Activated naive CD4-positive, alpha-beta T cell treated with anti-CD3 and anti-CD28 coated beads, Interleukin-2, amount 50 U/mL, for 24 hours (primary cell): ENCODE data around the gene IL17C.

Source experiments
- H3K27ac Mint-ChIP-seq: one replicate; pipeline ENCODE4 v1.8.0; 2021; ENCODE audit warnings: mild to moderate bottlenecking, mixed read lengths
- H3K27me3 Mint-ChIP-seq: one replicate; pipeline ENCODE4 v1.8.0; 2021; ENCODE audit warnings: mixed read lengths
- H3K36me3 Mint-ChIP-seq: one replicate; pipeline ENCODE4 v1.8.0; 2021; ENCODE audit warnings: mixed read lengths
- H3K4me1 Mint-ChIP-seq: one replicate; pipeline ENCODE4 v1.8.0; 2021; ENCODE audit warnings: mixed read lengths
- H3K4me3 Mint-ChIP-seq: one replicate; pipeline ENCODE4 v1.8.0; 2021; ENCODE audit warnings: mild to moderate bottlenecking, mixed read lengths
- H3K9me3 Mint-ChIP-seq: one replicate; pipeline ENCODE4 v1.8.0; 2021; ENCODE audit warnings: mixed read lengths

The IL17C gene, protein sequence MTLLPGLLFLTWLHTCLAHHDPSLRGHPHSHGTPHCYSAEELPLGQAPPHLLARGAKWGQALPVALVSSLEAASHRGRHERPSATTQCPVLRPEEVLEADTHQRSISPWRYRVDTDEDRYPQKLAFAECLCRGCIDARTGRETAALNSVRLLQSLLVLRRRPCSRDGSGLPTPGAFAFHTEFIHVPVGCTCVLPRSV

DNA sequence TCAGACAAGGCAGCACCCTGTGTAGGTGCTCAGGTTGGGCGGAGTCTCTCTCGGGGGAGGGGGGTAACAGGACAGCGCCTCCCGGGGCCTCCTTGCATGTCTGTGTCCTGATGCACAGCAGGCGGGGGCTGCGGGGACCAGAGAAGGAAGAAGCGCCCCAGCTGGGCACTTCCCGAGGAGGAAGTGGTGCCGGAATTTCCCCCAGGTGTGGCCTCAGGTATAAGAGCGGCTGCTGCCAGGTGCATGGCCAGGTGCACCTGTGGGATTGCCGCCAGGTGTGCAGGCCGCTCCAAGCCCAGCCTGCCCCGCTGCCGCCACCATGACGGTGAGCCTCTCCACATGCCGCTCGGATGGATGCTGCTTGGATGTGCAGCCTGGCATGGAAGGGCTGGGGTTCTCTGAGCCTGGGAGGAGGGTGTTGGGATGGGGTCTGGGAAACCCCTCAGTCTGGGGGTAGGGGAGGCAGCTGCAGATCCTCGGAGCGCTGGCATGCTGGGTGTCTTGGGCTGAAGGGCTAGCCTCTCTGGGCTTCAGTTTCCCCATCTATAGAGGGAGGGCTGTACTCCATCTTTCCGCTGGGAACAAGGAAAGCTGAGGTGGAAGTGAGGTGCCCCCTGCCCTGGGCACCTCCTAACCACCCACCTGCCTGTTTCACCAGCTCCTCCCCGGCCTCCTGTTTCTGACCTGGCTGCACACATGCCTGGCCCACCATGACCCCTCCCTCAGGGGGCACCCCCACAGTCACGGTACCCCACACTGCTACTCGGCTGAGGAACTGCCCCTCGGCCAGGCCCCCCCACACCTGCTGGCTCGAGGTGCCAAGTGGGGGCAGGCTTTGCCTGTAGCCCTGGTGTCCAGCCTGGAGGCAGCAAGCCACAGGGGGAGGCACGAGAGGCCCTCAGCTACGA is at the start of gene IL17C:
Gene IL17C (plus strand): TSS at position 250 of the 908 bp plus-strand sequence. CDS start 70 bp downstream, at position 320.
- no peak within 1 kb of the TSS for H3K4me3 Mint-ChIP-seq
- H3K27ac Mint-ChIP-seq, result no peak within 1 kb of the TSS
- H3K4me1 Mint-ChIP-seq, result peaks cover 38% of the 10 kb centered on the region
- H3K9me3 Mint-ChIP-seq, result no peaks in the 10 kb centered on the region
- H3K27me3 Mint-ChIP-seq, result peaks cover 3% of the 10 kb centered on the region
- H3K36me3 Mint-ChIP-seq, result no peaks in the 10 kb centered on the region

GRCh38 chr16:88588754-88589153 is 49.6 kb upstream of the IL17C start:
- Mint-ChIP-seq H3K9me3 (no peaks in the 10 kb centered on the region), H3K4me3 (no peak overlapping the region), H3K36me3 (peaks cover 18% of the 10 kb centered on the region)

DNA sequence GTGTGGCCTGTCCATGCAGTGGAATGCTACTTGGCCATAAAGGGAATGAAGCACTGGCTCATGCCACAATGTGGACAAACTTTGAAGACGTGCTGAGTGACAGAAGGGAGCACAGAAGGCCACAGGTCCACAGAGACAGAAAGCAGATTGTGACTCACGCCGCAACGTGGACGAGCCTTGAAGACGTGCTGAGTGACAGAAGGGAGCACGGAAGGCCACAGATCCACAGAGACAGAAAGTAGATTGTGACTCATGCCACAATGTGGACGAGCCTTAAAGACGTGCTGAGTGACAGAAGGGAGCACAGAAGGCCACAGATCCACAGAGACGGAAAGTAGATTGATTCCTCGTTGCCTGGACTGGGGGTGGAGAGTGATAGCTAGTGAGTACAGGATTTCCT is 48.9 kb upstream of the IL17C start:
- peaks cover 39% of the 10 kb centered on the region for H3K4me1 Mint-ChIP-seq
- peaks cover 18% of the 10 kb centered on the region for H3K36me3 Mint-ChIP-seq
- H3K4me3 Mint-ChIP-seq, result no peak overlapping the region
- H3K9me3 Mint-ChIP-seq, result no peaks in the 10 kb centered on the region
- no peaks in the 10 kb centered on the region for H3K27me3 Mint-ChIP-seq
- H3K27ac Mint-ChIP-seq, result no peak overlapping the region

More at GRCh38 chr16:88588754-88589153, 49.6 kb upstream of the IL17C start:
- Mint-ChIP-seq H3K27me3 (no peaks in the 10 kb centered on the region), H3K27ac (no peak overlapping the region), H3K4me1 (peaks cover 37% of the 10 kb centered on the region)

- Mint-ChIP-seq H3K4me1 (peaks cover 31% of the 10 kb centered on the region), H3K27ac (no peak overlapping the region), H3K27me3 (no peaks in the 10 kb centered on the region), H3K9me3 (no peaks in the 10 kb centered on the region), H3K4me3 (no peak overlapping the region), H3K36me3 (peaks cover 16% of the 10 kb centered on the region)
These were observed 46.8 kb upstream of the IL17C start for GRCh38 chr16:88591577-88592021.

GRCh38 chr16:88593061-88593460 is 45.3 kb upstream of the IL17C start:
- Mint-ChIP-seq H3K4me1 (peaks cover 31% of the 10 kb centered on the region), H3K27ac (no peak overlapping the region), H3K4me3 (no peak overlapping the region), H3K9me3 (no peaks in the 10 kb centered on the region), H3K36me3 (peaks cover 13% of the 10 kb centered on the region), H3K27me3 (no peaks in the 10 kb centered on the region)

DNA sequence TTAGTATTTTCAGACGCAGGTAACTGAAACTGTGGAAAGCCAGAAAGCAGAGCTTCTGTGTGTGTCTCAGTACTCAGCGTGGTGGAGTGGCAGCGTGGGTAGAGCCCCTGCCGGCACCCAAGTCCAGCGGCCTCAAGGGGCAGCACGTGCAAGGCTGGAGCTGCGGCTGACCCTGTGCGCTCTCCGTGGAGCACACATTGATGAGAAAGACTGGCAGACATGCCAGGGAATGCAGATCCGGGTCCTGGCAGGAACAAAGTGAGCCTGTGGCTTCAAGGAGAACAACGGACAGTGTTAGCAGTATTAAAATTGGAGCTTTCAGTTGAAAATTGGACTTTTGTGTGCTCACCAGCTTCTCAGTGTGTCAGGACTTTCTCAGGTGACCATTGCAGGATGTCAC is 44.9 kb upstream of the IL17C start:
- Mint-ChIP-seq H3K27me3 (no peaks in the 10 kb centered on the region), H3K9me3 (no peaks in the 10 kb centered on the region), H3K4me1 (peaks cover 31% of the 10 kb centered on the region), H3K4me3 (no peak overlapping the region), H3K36me3 (peaks cover 13% of the 10 kb centered on the region), H3K27ac (no peak overlapping the region)

- H3K36me3 Mint-ChIP-seq, result peaks cover 13% of the 10 kb centered on the region
- H3K27me3 Mint-ChIP-seq, result no peaks in the 10 kb centered on the region
- H3K4me3 Mint-ChIP-seq, result no peak overlapping the region
- H3K9me3 Mint-ChIP-seq, result no peaks in the 10 kb centered on the region
- H3K4me1 Mint-ChIP-seq, result peaks cover 31% of the 10 kb centered on the region
- H3K27ac Mint-ChIP-seq, result no peak overlapping the region
These were observed 44.5 kb upstream of the IL17C start for GRCh38 chr16:88593910-88594309.

DNA sequence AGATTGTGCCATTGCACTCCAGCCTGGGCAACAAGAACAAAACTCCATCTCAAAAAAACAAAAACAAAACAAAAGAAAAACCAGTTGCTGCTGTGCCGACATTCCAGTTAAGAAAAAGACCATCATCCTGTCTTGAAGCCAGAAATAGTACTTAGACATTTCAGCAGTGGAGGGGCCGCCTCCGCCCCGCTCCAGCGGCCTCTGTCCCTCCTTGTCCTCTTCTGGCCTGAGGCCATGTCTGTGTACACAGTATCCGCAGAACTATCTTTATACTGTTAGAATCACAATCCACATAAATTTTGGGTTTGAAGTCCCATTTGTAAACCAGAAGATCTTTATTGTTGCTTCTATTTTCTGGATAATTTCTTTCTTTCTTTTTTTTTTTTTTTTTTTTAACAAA is 43.3 kb upstream of the IL17C start:
- H3K27me3 Mint-ChIP-seq, result no peaks in the 10 kb centered on the region
- no peak overlapping the region for H3K4me3 Mint-ChIP-seq
- H3K27ac Mint-ChIP-seq, result no peak overlapping the region
- H3K4me1 Mint-ChIP-seq, result peaks cover 23% of the 10 kb centered on the region
- H3K9me3 Mint-ChIP-seq, result no peaks in the 10 kb centered on the region
- H3K36me3 Mint-ChIP-seq, result peaks cover 13% of the 10 kb centered on the region

DNA sequence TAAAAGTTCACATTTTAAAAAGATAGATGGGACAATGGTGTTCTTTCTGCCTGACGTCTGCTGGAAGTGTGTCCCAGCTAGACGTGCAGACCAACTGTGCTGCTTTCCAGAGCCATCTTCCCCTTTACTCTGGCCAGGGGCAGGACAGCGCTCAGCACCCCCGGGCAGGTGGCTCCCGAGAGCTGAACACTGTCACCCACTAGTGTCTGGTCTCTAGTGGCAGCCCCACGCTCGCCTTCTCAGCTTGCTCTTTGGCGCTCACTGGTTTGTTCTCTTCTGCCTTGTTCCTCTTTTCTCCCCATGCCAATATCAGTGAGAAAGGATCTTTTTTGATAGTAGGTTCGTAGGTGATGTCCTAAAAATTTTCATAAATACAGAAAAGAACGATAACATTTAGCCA is 42.5 kb upstream of the IL17C start:
- H3K27me3 Mint-ChIP-seq, result no peaks in the 10 kb centered on the region
- no peak overlapping the region for H3K4me3 Mint-ChIP-seq
- no peaks in the 10 kb centered on the region for H3K9me3 Mint-ChIP-seq
- H3K27ac Mint-ChIP-seq, result no peak overlapping the region
- peaks cover 13% of the 10 kb centered on the region for H3K36me3 Mint-ChIP-seq
- H3K4me1 Mint-ChIP-seq, result peaks cover 23% of the 10 kb centered on the region

DNA sequence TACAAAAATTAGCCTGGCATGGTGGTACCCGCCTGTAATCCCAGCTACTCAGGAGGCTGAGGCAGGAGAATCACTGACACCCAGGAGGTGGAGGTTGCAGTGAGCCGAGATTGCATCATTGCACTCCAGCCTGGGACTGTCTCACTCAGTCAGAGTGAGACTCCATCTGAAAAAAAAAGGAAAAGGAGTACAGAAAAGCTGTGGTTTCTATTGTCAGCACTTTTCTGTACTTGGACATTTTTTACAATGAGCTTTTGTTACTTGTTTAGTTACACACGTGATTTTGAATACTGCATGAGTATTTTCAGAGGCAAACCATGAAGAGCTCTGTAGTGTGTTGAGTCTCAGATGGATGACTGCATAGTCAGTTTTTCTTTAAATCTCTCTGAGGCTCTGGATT is 41.9 kb upstream of the IL17C start:
- H3K4me3 Mint-ChIP-seq, result no peak overlapping the region
- H3K4me1 Mint-ChIP-seq, result peaks cover 22% of the 10 kb centered on the region
- H3K27ac Mint-ChIP-seq, result no peak overlapping the region
- H3K27me3 Mint-ChIP-seq, result no peaks in the 10 kb centered on the region
- H3K9me3 Mint-ChIP-seq, result no peaks in the 10 kb centered on the region
- peaks cover 14% of the 10 kb centered on the region for H3K36me3 Mint-ChIP-seq

- Mint-ChIP-seq H3K27ac (no peak overlapping the region), H3K9me3 (no peaks in the 10 kb centered on the region), H3K4me1 (peaks cover 12% of the 10 kb centered on the region), H3K27me3 (no peaks in the 10 kb centered on the region), H3K4me3 (no peak overlapping the region), H3K36me3 (peaks cover 10% of the 10 kb centered on the region)
These were observed 40.4 kb upstream of the IL17C start for GRCh38 chr16:88597856-88598491.

DNA sequence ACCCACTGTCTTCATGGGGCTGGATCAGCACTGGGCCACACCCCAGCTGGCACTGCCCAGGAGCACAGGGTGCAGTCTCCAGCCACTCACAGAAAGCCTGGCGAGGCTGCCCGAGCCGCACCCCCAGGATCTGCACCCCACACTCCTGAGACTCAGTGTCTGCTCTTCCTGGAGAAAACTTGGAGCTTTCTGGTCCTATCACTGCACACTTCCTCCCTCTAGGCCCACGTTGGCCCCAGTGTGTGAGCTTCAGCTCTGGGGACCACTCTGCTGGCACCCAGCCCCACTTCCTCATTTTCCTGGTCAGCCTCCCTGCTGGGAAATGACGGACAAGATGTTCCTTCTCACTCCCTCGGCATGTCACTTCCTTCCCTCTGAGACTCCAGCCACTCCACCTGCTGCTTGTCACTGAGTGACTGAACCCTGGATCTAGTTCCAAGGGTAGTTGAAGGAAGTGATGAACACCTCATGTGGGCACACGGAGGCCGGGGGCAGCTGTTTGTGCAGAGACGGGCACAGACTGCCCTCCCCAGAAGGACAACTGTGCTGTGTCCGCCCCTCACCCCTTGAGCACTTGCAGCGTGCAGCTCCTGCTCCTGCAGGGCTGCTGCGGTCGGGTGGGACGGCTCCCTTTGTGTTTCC is 39.2 kb upstream of the IL17C start:
- H3K27ac Mint-ChIP-seq, result no peak overlapping the region
- no peak overlapping the region for H3K4me3 Mint-ChIP-seq

GRCh38 chr16:88599825-88600538 is 38.4 kb upstream of the IL17C start:
- H3K4me1 Mint-ChIP-seq, result peaks cover 3% of the 10 kb centered on the region
- H3K9me3 Mint-ChIP-seq, result no peaks in the 10 kb centered on the region
- H3K4me3 Mint-ChIP-seq, result no peak overlapping the region
- peaks cover 7% of the 10 kb centered on the region for H3K36me3 Mint-ChIP-seq
- no peaks in the 10 kb centered on the region for H3K27me3 Mint-ChIP-seq
- H3K27ac Mint-ChIP-seq, result no peak overlapping the region

More for the DNA sequence above, 39.2 kb upstream of the IL17C start:
- Mint-ChIP-seq H3K36me3 (peaks cover 7% of the 10 kb centered on the region), H3K9me3 (no peaks in the 10 kb centered on the region), H3K27me3 (no peaks in the 10 kb centered on the region), H3K4me1 (peaks cover 6% of the 10 kb centered on the region)

DNA sequence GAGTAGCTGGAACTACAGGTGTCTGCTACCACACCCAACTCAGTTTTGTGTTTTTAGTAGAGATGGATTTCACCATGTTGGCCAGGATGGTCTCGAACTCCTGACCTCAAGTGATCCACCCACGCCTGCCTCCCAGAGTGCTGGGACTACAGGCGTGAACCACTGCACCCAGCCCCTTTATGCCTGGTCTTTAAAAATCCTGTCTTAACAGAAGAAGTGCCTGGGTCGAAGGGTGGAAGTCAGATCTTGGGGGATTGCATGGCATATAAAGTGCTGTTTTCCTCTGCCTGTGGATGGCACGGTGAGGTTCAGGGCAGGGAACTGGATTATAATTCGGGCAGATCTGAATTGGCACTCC is 37.9 kb upstream of the IL17C start:
- H3K9me3 Mint-ChIP-seq, result no peaks in the 10 kb centered on the region
- H3K27me3 Mint-ChIP-seq, result no peaks in the 10 kb centered on the region
- H3K36me3 Mint-ChIP-seq, result peaks cover 7% of the 10 kb centered on the region
- H3K27ac Mint-ChIP-seq, result no peak overlapping the region
- no peak overlapping the region for H3K4me3 Mint-ChIP-seq
- H3K4me1 Mint-ChIP-seq, result peaks cover 3% of the 10 kb centered on the region
